Naive B cell (primary cell): ENCODE results near the gene GMPR. TPM values are rescaled to one million over a fixed set of nuclear protein-coding genes. Genes with fewer than 3 reads are reported as not detected.

ENCODE experiments used
- ATAC-seq, 2 donors: fragments of 150-1000 bp; cut with Tn5 transposase; 2 replicates each; pipeline ENCODE4 v1.10.0; 2021; ENCODE audit warnings: low read depth in 2 of 2, mild to moderate bottlenecking in 2 of 2, moderate library complexity in 2 of 2
- DNase-seq: peaks from one replicate; pipeline ENCODE4 v3.0.0; 2022
- H3K27ac Mint-ChIP-seq, 6 donors: one replicate each; pipeline ENCODE4 v1.8.0; 2020 to 2022; ENCODE audit warnings: mild to moderate bottlenecking in 6 of 6, mixed read lengths in 6 of 6, moderate library complexity in 5 of 6, inconsistent platforms in 2 of 6
- H3K27me3 Mint-ChIP-seq, 3 donors: one replicate each; pipeline ENCODE4 v1.8.0; 2021 to 2022; ENCODE audit warnings: mixed read lengths in 3 of 3, mild to moderate bottlenecking in 1 of 3
- H3K36me3 Mint-ChIP-seq, 2 donors: one replicate each; pipeline ENCODE4 v1.8.0; 2020 to 2022; ENCODE audit warnings: mixed read lengths in 2 of 2, inconsistent platforms in 1 of 2, mild to moderate bottlenecking in 1 of 2
- H3K4me1 Mint-ChIP-seq, 3 donors: one replicate each; pipeline ENCODE4 v1.8.0; 2020 to 2022; ENCODE audit warnings: mixed read lengths in 3 of 3, inconsistent platforms in 1 of 3, mild to moderate bottlenecking in 1 of 3, moderate library complexity in 1 of 3
- H3K4me3 Mint-ChIP-seq, 8 donors: one replicate each; pipeline ENCODE4 v1.8.0; 2020 to 2022; ENCODE audit warnings: mild to moderate bottlenecking in 8 of 8, mixed read lengths in 8 of 8, moderate library complexity in 8 of 8, inconsistent platforms in 2 of 8
- H3K9me3 Mint-ChIP-seq, 7 donors: one replicate each; pipeline ENCODE4 v1.8.0; 2020 to 2022; ENCODE audit warnings: mixed read lengths in 7 of 7, mild to moderate bottlenecking in 5 of 7, inconsistent platforms in 2 of 7, moderate library complexity in 1 of 7
- polyA plus RNA-seq, 6 donors: library from polyadenylated mRNA; unstranded; fragments of 300-500 nt; fragmentation: Illumina TruSeq; gene quantifications; one replicate each; pipeline ENCODE4 v1.2.3, GENCODE V29; 2021; ENCODE audit warnings: low read depth in 6 of 6

GMPR gene
- 1 to 10 TPM in 3 of 6 donors, under 1 TPM in 2, not detected in 1; 0.88 to 5.2 (median 1.1) TPM for polyA plus RNA-seq

DNA sequence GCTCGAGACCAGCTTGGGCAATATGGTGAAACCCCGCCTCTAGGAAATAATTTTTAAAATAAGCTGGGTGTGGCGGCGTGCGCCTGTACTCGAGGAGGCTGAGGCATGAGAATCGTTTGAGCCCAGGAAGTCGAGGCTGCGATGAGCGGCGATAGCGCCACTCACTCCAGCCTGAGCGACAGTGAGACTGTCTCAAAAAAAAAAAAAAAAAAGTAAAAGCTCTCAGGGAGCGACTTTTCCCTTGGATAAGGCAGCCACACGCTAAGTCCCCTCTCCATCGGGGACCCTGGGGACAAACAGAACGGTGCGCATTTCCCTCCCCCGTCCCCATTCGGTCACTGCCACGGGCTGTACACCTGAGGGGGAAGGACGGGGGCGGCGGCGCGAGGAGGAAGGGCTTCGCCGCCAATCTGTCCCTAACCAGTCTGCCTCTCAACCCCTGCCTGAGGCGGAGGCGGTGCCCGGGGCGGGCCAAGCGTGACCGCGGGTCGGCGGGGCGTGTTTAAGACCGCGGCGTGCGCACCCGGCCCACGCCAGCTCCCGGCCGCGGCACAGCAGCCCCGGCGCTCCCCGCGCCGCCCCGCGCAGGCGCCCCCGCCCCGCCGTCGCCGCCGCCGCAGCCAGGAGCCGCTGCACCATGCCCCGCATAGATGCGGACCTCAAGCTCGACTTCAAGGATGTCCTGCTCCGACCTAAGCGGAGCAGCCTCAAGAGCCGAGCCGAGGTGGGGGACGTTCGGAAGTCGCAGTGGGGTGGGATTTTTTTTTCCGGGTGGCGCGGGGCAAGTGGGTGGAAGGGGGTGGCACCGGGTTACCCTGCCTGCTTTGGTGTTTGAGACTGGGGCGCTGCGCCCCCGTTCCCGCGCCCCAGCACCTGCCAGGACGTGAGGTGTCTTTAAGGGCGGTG is at the start of gene GMPR:
Gene GMPR (plus strand): TSS at position 531 of the 906 bp plus-strand sequence. CDS start 107 bp downstream, at position 638.
- Mint-ChIP-seq H3K9me3 (no peaks in the 10 kb centered on the region), H3K27ac (peak within 1 kb of the TSS; percentile 24 to 94 (median 83)), H3K27me3 (peaks cover 13 to 23% (median 19%) of the 10 kb centered on the region in 3 donors), H3K4me1 (peaks cover 24 to 43% (median 41%) of the 10 kb centered on the region in 3 donors), H3K36me3 (no peaks in the 10 kb centered on the region), H3K4me3 (peak within 1 kb of the TSS; percentile 87 to 98 (median 90))
- peak; percentile 82 to 84 for ATAC-seq
- peak; percentile 73 for DNase-seq

DNA sequence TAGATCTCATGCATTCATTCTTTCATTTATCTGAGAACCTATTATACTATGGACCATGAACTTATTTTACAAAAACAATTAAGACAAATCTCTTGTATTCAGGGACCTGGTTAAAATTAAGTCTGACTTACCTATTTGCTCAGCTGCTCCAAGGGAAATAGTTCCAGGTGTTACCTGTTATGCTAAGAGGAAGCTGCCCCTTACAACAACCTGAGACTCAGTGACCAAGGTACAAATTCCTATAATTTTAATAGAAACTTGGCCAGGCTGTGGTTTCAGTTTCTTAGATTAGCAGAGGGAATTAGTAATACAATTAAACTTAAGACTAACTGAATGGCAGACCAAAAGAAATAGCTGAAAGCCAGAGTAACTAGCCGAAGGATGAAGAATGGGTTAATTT is 48.2 kb upstream of the GMPR start:
- H3K36me3 Mint-ChIP-seq: no peaks in the 10 kb centered on the region
- no peak overlapping the region for H3K4me3 Mint-ChIP-seq
- DNase-seq (no peak), ATAC-seq (no peak)
- no peaks in the 10 kb centered on the region for H3K9me3 Mint-ChIP-seq
- peaks cover 0 to 21% (median 0%) of the 10 kb centered on the region in 3 donors for H3K27me3 Mint-ChIP-seq
- H3K4me1 Mint-ChIP-seq: no peaks in the 10 kb centered on the region
- H3K27ac Mint-ChIP-seq: no peak overlapping the region

DNA sequence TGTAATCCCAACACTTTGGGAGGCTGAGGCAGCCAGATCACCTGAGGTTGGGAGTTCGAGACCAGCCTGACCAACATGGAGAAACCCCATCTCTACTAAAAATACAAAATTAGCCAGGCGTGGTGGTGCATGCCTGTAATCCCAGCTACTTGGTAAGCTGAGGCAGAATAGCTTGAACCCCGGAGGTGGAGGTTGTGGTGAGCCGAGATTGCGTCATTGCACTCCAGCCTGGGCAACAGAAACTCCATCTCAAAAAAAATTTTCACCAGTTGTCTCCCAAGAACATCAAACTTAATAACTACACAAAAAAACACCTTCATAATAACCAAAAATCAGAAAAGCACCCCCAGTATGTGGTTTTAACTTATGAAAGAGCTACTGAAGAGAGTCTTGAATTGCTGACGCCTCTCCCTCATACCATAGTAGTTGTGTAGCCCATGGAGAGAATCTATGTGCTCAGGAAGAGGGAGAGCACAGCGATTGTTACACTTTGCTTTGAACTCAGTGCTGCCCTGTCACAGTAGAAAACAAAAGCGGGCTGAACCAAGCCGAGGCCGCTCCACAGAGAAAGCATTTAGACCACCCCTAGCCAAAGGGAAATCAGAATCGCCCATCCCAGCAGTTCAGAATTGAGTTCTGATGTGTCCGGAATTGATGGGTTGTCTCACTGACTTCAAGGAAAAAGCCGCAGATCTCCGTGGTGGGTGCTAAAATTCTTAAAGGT is 42.0 kb upstream of the GMPR start:
- no peak for ATAC-seq
- Mint-ChIP-seq H3K27ac (peak overlapping the region in 1 of 6 donors; percentile 64), H3K36me3 (no peaks in the 10 kb centered on the region), H3K9me3 (no peaks in the 10 kb centered on the region), H3K4me1 (no peaks in the 10 kb centered on the region), H3K27me3 (peaks cover 4 to 25% (median 5%) of the 10 kb centered on the region in 3 donors), H3K4me3 (no peak overlapping the region)
- no peak for DNase-seq

DNA sequence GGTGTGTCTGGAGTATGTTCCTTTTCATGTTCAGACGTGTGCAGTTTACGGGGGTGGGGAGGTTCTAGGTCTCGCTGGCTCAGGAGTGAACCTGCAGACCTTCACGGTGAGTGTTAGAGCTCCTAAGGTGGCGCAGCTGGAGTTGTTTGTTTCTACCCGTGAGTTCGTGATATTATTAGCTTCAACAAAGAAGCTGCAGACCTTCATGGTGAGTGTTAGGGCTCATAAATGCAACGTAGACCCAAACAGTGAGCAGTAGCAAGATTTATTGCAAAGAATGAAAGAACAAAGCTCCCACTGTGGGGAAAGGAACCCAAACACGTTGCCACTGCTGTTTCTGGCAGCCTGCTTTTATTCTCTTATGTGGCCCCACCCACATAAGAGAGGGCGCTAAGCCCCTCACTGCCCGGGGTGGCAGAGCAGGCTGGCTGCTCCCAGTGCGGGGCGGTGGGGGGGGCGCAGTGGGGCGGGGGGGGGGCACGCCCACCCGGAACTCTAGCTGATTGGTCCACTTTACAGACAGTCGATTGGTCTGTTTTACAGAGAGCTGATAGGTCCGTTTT is 41.3 kb upstream of the GMPR start:
- H3K27me3 Mint-ChIP-seq: peaks cover 4 to 25% (median 5%) of the 10 kb centered on the region in 3 donors
- ATAC-seq (no peak), DNase-seq (no peak)
- no peaks in the 10 kb centered on the region for H3K4me1 Mint-ChIP-seq
- no peaks in the 10 kb centered on the region for H3K36me3 Mint-ChIP-seq
- no peak overlapping the region for H3K27ac Mint-ChIP-seq
- no peaks in the 10 kb centered on the region for H3K9me3 Mint-ChIP-seq
- H3K4me3 Mint-ChIP-seq: no peak overlapping the region

DNA sequence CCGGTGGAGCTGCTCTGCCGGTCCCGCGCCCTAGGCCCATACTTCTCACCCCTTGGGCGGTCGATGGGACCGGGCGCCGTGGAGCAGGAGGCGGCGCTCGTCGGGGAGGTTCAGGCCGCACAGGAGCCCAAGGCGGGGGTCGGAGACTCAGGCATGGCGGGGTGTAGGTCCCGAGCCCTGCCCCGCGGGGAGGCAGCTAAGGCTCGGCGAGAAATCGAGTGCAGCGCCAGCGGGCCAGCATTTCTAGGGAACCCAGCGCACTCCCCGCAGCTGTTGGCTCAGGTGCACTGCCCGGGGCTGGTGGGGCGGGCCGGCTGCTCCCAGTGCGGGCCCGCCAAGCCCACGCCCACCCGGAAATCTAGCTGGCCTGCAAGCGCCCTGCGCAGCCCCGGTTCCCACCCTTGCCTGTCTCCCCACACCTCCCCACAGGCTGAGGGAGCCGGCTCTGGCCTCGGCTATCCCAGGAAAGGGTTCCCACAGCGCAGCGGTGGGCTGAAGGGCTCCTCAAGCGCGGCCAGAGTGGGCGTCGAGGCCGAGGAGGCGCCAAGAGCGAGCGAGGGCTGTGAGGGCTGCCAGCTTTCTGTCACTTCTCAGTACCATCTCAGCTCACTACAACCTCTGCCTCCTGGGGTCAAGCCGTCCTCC is 40.2 kb upstream of the GMPR start:
- no peak overlapping the region for H3K27ac Mint-ChIP-seq
- H3K4me1 Mint-ChIP-seq: no peaks in the 10 kb centered on the region
- H3K4me3 Mint-ChIP-seq: no peak overlapping the region
- no peaks in the 10 kb centered on the region for H3K9me3 Mint-ChIP-seq
- no peaks in the 10 kb centered on the region for H3K36me3 Mint-ChIP-seq
- H3K27me3 Mint-ChIP-seq: peaks cover 4 to 19% (median 5%) of the 10 kb centered on the region in 3 donors
- DNase-seq (no peak), ATAC-seq (no peak)

DNA sequence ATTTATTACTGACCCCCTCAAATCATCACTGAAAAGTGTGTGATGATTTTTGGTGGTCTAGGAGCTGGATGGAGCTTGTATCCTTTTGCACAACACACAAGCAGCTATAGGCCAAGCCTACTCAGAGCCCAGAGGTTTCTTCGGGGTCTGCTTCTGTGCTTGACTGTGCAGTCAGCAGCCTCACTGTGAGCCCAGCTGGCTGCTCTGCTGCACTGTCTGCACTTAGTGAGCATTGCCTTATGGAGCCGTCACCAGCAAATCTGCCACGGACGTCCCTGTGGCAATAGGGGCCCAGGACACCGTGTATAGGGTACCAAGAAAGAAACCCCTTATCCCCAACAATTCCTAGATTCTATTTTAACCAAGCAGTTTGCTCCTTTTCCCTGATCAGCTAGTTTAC is 38.6 kb upstream of the GMPR start:
- Mint-ChIP-seq H3K4me1 (peaks cover 0 to 7% (median 0%) of the 10 kb centered on the region in 3 donors), H3K4me3 (no peak overlapping the region), H3K27ac (peak overlapping the region in 1 of 6 donors; percentile 36), H3K27me3 (peaks cover 4 to 14% (median 5%) of the 10 kb centered on the region in 3 donors), H3K9me3 (peaks cover 0 to 2% (median 0%) of the 10 kb centered on the region in 7 donors), H3K36me3 (no peaks in the 10 kb centered on the region)
- ATAC-seq (no peak), DNase-seq (no peak)

DNA sequence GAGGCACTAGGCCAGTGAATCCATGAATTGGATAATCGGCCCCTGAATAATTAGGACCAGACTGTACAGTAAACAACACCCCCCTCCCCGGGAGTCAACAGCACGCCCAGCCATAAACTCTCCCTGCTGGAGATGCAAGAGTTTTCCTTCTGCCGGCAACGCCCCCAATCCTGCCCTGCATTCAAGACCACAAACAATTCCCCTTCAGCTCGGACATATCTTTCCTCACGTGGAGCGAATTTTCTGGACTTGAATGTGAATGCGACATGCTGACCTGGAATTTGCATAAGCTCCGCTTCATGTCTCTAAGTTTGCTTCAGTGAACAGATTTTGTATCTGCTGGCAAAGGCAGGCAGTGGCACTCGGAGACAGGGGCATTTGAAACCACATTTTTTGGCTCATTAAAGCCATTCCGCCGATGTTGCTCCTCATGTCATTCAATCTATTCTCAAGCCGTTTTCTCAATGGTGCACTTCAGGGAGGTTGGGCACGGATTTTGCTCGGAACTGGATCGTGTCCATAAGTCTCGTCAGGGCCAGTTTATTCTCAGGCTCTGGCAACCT is 38.0 kb upstream of the GMPR start:
- DNase-seq: no peak
- H3K27ac Mint-ChIP-seq: no peak overlapping the region
- ATAC-seq: no peak
- H3K27me3 Mint-ChIP-seq: peaks cover 4 to 8% (median 5%) of the 10 kb centered on the region in 3 donors
- peaks cover 4 to 13% (median 5%) of the 10 kb centered on the region in 3 donors for H3K4me1 Mint-ChIP-seq
- H3K9me3 Mint-ChIP-seq: peaks cover 0 to 2% (median 0%) of the 10 kb centered on the region in 7 donors
- no peaks in the 10 kb centered on the region for H3K36me3 Mint-ChIP-seq
- no peak overlapping the region for H3K4me3 Mint-ChIP-seq

DNA sequence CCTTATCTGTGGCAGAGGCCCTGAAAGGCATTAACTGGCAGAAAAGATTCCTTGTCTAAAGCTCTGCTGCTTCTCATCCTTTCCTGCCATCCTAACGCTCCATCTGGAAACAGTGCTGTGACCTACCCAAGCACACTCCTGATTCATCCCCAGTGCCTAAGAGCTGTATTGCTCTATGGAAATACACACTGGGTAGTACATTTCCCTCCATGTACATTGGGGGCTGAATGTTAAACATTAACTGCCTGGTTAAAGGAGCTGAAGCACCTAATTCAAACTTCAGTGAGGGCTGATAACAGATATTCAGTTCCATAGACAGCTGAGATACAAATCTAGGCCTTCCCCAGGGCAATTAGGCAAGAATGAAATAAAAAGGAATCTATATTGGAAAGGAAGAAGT is 36.7 kb upstream of the GMPR start:
- no peaks in the 10 kb centered on the region for H3K36me3 Mint-ChIP-seq
- ATAC-seq (no peak), DNase-seq (no peak)
- no peak overlapping the region for H3K4me3 Mint-ChIP-seq
- peaks cover 0 to 1% (median 0%) of the 10 kb centered on the region in 3 donors for H3K27me3 Mint-ChIP-seq
- peaks cover 0 to 2% (median 0%) of the 10 kb centered on the region in 7 donors for H3K9me3 Mint-ChIP-seq
- H3K4me1 Mint-ChIP-seq: peaks cover 16 to 26% (median 17%) of the 10 kb centered on the region in 3 donors
- no peak overlapping the region for H3K27ac Mint-ChIP-seq

DNA sequence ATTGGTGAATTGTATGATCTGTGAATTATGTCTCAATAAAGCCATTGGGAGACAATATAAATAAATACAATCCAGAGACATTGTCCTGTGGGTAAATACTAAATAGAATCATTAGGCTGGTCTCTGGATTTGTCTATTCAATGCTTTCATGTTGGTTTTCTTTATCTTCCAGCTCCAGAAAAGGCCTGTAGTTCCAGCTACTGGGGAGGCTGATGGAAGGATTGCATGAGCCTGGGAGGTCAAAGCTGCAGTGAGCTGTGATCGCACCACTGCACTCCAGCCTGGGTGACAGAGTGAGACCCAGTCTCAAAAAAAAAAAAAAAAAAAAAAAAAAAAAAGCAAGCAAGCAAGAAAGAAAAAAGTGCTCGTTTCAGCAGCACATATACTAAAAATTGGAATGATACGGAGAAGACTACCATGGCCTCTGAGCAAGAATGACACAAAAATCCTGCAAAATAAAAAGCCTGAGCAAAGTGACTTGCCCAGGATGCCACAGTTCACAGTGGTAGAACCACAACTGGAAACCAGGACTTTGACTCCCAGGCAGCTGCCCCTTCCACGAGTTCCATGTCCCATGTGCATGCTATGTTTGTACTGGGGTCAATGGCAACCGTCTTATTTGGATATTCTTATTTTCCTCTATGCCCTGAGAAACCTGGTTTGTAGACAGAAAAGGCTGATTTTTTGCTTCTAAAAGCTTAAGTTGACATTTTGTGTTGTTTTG is 33.6 kb upstream of the GMPR start:
- H3K27ac Mint-ChIP-seq: peak overlapping the region; percentile 92 to 99 (median 96)
- ATAC-seq: no peak
- H3K9me3 Mint-ChIP-seq: peaks cover 0 to 2% (median 0%) of the 10 kb centered on the region in 7 donors
- peaks cover 16 to 26% (median 17%) of the 10 kb centered on the region in 3 donors for H3K4me1 Mint-ChIP-seq
- no peaks in the 10 kb centered on the region for H3K36me3 Mint-ChIP-seq
- H3K4me3 Mint-ChIP-seq: peak overlapping the region in 4 of 8 donors; percentile 44 to 59 (median 52)
- DNase-seq: no peak
- peaks cover 9 to 15% (median 12%) of the 10 kb centered on the region in 3 donors for H3K27me3 Mint-ChIP-seq

DNA sequence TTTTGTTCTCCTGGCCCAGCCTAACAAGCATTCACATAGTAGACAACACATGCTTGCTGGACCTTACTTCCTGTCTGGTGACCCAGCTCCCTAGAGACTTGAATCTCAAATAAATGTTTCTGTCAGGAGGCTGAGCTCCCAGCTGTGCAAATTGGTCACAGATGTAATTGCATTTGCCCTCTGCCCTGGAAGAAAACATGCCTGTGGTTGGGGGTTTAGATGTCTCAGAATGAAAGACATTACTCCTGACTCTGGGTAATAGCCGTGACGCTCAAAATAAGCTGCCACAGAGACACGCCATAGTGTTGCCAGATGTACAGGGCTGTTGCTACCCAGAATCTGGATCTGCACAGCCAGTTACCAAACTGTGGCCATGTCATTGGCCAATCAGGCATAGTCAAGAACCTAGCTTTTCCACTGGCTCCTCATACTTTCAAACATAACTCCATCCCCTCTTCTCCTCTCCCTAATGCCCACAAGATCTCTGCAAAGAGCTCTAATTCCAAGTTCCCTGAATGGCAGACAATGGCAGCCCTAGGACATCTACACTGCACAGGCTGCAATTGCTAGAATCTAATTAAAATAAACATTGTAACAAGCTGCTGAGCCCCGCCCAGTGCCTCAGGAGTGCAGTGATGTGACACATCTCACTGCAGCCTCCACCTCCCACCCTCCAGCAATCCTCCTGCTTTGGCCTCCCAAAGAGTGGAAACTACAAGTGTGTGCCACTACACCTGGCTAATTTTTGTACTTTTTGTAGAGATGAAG is 32.8 kb upstream of the GMPR start:
- peak overlapping the region; percentile 92 to 99 (median 96) for H3K27ac Mint-ChIP-seq
- peaks cover 16 to 26% (median 17%) of the 10 kb centered on the region in 3 donors for H3K4me1 Mint-ChIP-seq
- H3K36me3 Mint-ChIP-seq: no peaks in the 10 kb centered on the region
- ATAC-seq (peak; percentile 86), DNase-seq (peak; percentile 82)
- H3K9me3 Mint-ChIP-seq: peaks cover 0 to 2% (median 0%) of the 10 kb centered on the region in 7 donors
- peaks cover 10 to 19% (median 15%) of the 10 kb centered on the region in 3 donors for H3K27me3 Mint-ChIP-seq
- peak overlapping the region in 6 of 8 donors; percentile 8 to 80 (median 49) for H3K4me3 Mint-ChIP-seq

DNA sequence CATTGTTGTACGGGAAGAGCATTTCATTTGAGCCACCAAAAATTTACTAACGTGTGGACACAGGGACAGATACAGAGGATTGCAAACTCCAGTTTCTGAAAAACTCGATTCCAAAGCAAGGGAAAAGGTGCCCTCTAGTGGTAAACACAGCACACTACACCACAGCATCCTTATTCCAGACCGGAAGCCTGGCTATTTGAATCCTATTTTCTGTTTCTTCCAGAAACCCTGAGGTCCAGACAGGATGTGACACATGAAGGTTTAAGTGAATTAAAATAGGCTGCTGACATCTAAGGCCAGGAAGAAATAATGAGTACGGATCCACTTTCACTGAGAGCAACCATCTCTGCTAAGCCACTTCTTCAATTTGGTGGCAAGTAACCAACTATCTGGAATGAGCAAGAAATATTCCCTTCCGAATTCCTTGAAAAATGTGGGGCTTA is 31.8 kb upstream of the GMPR start:
- Mint-ChIP-seq H3K4me3 (peak overlapping the region in 5 of 8 donors; percentile 2 to 68 (median 59)), H3K4me1 (peaks cover 16 to 26% (median 17%) of the 10 kb centered on the region in 3 donors), H3K27ac (peak overlapping the region; percentile 65 to 99 (median 90)), H3K36me3 (no peaks in the 10 kb centered on the region), H3K9me3 (peaks cover 0 to 2% (median 0%) of the 10 kb centered on the region in 7 donors), H3K27me3 (peaks cover 10 to 19% (median 15%) of the 10 kb centered on the region in 3 donors)
- DNase-seq (peak; percentile 54), ATAC-seq (peak in 1 of 2 donors; percentile 13)
